Urothelium cell line (cell line): ENCODE measurements around the gene MYLK4.

Source experiments
- DNase-seq: peaks from one replicate; pipeline ENCODE4 v3.0.0; 2011; ENCODE audit warnings: low spot score, mixed read lengths
- FAIRE-seq: peaks from 2 replicates; lab custom pipeline; 2011; peaks lifted over from hg19 to GRCh38; lab: Jason Lieb, UNC

The MYLK4 gene

DNA sequence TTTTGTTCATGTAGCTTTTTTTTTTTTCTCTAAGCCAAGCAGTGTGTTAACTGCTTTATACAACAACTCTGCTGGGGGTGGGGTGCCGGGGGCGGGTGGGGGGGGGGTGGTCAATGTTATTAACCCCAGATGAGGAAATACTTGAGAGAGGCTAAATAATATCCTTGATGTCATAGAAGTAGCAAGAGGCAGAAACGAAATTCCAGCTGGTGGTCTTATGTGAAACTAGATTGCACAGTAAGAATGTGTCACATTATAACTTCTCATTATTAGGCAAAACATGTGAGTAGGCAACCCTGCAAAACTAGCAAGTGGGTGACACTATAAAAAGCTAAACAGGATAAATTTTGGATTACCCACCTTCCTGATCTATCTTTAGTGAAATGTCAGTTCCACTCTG lies 12.8 kb downstream of the MYLK4 start:
- FAIRE-seq (no peak), DNase-seq (no peak)

DNA sequence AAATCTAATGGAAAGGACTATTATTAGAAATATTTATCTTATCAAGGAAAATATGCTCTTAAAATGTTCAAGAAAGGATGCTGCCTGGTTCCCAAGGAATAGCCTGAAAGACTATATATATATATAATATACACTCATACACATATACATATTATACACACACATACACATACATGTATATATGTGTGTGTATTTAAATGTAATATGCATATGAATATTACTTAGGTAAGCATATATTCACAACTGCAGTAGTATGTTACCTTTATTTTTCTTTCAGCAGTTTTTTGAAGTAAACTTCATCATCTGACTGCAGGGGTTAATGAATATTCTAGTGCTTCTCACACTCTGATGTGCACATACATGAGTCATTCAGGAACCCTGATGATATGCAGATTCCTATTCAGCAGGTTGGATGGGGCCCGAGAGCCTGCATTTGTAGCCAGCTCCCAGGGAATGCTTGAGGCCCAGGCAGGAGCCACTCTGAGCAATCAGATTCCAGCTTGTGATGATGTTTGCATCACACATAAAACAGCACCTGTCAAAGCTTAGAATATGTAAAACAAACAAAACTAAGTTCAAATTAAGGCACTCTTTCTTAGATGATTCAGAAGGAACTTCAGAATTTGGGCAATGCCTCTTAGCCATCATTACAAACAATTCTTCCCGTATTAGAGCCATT lies 16.1 kb downstream of the MYLK4 start:
- FAIRE-seq (no peak), DNase-seq (no peak)

DNA sequence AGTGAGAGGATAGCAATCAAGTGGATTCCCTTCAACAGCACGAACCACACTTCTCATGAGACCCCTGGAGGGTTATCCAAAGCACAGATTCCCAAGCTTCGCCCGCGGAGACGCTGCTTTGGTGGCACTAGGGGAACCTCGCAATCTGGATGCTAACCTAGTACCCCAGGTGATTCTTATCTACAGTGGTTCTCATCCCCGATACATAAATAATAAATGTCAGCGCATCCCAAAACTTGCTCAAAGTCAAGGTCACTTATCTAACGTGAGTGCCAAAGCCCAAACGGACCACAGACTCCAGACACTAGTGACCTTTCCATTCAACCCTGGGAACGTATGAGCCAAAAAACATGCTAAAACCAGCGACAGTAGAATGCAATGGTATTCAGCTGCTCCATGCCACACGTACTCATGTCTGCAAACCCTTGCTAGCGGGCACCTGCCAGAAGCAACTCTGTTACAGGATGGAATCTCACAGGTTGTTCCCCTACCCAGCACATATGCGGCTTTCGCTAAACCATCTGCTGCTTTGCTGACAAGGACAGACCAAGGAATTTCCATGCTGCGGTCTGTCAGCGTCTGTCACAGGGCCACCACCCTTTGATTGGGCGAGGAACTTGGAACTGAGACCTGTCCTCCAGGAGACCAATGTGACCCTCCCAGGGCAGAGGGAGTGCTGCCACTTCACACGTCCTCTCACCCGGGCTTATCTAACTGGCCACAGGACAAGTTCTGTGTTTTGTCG lies 16.8 kb downstream of the MYLK4 start:
- FAIRE-seq: no peak

GRCh38 chr6:2733324-2733723 lies 17.4 kb downstream of the MYLK4 start:
- no peak for FAIRE-seq
- DNase-seq: no peak

More for the DNA sequence above, 16.8 kb downstream of the MYLK4 start:
- DNase-seq: no peak

GRCh38 chr6:2732503-2733089 lies 18.1 kb downstream of the MYLK4 start:
- no peak for FAIRE-seq
- DNase-seq: no peak

DNA sequence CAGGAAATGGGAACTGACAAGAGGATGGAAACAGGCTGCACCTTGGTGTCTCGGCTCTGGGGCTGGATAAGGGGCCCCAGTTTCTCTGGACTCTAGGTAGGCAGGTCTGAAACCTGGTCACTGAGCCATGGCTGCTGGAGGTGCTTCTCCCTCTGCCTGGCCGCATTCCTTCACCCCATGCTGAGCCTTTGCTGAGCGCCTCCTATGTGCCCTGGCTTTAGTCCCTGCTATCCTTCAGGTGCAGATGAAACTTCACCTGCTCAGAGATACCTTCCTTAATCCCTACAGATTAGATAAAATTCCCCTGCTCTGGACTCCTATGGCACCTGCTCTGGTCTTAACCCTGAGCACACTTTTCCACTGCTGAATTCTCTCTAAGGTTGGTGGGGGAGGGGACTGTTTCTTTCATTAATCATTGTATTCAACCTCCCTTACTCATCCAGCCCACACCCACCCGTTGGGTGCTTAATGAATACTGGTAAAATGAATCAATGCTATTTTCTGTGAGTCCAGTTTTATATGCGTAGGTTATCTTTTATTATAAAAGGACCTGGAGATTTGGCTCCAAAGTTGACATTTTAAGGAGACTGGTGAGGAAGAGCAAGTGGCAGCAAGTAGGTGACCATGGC lies 19.3 kb downstream of the MYLK4 start:
- no peak for DNase-seq
- FAIRE-seq: no peak

GRCh38 chr6:2730353-2731107 lies 20.2 kb downstream of the MYLK4 start:
- FAIRE-seq (no peak), DNase-seq (no peak)

DNA sequence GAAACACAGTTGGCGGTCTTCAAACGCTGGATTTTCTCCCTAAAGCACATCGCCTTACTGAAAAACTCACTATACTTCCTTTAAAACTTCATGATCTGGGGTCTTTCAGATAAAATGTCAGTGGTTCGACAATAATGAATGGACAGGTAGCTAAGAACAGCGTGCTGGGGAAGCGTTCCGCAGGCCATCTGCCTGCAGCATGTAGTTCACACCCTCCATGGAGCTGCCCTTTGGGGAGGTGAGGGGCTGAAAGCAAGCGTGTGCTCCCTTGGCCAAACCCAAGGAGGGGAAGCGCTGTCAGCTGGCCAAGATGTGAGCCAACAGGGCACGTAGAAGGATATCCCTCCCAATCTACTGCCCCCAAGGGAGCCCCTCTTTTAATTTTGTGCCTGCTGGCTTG lies 20.8 kb downstream of the MYLK4 start:
- DNase-seq (no peak), FAIRE-seq (no peak)

DNA sequence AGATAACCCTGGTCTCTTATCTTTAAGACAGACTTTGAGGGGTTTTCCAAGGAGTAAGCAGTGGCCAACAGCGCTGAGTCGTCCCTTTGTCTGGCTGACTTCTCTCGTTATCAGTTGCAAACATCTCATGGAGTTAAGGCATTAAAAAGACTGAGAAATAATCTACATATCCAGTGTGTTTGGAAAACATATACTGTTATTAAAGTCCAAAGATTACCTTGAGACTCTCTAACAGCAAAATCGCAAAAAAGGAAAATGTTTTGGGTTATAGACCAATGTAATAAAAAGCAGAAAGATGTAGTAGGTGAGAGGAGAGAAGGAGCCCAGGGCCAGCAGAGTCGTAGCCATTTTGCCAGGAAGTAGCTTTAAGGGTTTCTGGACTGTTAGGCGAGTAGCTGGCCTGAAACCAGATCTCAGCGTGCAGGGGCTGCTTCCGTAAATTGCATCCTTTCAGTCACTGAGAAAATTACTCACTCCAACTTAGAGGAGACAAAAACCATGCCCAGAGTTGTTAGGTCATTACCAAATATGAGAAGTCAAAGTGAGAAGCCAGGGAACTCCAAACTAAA lies 24.6 kb downstream of the MYLK4 start:
- FAIRE-seq (no peak), DNase-seq (peak; percentile 14)

DNA sequence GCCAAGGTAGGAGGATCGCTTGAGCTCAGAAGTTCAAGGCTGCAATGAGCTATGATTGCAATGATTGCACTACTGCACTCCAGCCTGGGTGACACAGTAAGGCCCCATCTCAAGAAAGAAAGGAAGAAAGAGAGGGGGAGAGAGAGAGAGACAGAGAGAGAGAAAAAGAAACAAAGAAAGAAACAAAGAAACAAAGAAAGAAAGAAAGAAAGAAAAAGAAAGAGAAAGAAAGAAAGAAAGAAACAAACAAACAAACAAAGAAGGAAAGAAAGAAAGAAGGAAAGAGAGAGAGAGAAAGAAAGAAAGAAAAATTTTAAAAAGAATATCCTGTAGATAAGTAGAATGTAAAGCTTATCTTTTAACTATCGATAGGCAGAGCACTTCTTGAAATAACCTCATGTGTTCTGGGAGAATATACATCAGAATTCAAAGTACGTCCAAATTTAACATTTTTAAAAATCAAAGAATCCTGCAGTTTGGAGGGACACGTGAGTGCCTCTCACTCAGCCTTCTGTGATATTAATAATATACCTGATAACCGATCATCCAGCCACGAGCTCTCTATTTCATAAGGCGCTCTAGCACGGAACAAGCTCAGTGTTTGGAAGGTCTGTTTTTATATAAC lies 25.2 kb downstream of the MYLK4 start:
- no peak for FAIRE-seq
- DNase-seq: no peak

- no peak for DNase-seq
- FAIRE-seq: no peak
Measured at GRCh38 chr6:2721219-2721618, 29.5 kb downstream of the MYLK4 start.

DNA sequence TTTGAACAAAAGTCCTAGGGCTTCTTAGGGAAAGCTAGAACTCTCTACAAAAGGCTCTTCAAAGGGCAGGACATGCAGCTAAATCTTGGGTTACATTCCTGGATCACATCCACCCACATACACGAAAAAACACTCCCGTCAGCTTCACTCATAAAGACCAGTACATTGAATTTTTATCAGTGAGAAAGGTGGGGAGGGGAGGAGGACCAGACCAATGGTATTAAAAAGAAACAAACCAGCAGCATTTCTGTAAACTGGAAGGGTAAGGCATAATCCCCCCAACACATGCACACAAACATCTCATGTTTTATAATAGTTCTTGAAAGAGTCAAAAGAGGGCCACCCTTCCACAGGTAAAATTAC lies 31.6 kb downstream of the MYLK4 start:
- no peak for FAIRE-seq
- DNase-seq: no peak

- FAIRE-seq: no peak
- DNase-seq: no peak
Measured at GRCh38 chr6:2718334-2719092, 32.2 kb downstream of the MYLK4 start.

DNA sequence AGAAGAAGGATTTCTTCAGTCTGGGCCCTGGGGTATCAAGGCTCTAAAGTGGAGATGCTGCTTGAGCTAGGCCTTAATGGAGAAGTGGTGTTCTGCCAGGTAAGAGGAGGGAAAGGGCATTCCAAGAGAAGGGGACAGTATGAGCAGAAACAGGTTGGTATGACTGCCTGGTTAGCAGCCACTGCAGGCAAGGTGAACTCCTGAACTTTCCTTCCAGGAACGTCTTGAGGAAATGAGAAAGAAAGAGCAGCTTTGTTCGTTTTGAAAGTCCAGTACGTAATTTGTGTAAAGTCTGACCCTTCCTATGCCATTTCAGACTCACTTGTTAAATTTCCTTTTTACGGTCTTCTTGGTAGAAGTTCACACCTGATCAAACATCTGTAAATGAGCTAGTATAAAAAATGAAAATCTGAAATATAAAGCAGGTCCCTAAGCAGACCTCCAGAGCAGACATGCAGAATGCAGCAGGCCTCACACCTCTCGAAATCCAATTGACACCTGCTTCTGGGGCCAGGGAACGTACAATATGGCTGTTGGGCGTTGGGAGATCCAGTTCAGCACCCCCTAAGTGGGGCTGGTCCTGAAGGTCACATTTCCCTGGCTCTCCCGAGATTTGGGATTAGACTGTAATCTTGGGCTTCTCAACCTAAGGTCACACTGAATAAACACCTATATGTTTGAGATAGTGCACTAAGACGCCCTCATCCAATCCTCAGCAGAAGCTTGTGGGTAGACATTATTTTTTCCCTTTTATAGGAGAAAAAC lies 33.6 kb downstream of the MYLK4 start:
- FAIRE-seq (no peak), DNase-seq (no peak)

GRCh38 chr6:2715737-2716136 lies 35.0 kb downstream of the MYLK4 start:
- no peak for FAIRE-seq
- no peak for DNase-seq

DNA sequence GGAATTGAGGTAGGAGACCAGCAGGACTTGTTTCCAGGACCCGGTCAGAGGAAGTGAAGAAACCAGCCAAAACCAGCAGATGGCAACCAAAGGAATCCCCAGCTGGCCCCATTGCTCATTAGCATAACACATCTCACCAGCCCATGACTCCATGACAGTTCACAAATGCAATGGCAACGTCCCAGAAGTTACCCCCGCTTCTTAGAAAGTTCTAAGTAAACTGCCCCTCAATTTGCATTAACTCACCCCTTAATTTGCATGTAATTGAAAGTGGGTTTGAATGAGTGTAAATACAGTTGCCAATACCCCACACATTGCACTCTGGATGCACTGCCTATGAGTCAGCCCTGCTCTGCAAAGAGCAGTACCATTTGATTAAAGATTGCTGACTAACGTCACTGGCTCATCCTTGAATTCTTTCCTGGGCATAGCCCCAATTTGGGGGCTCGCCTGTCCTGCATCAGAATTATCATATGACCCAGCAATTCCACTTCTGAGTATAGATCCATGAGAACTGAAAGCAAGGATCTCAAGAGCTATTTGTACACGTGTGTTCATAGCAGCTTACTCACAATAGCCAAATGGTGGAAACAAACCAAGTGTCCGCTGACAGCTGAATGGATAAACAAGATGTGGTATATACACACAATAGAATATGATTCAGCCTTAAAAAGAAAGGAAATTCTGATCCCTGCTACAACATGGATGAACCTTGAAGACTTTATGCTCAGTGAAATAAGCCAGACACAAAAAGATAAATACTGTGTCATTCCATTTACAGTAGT lies 36.4 kb downstream of the MYLK4 start:
- DNase-seq (peak; percentile 23), FAIRE-seq (no peak)

GRCh38 chr6:2713473-2714110 lies 37.1 kb downstream of the MYLK4 start:
- DNase-seq (no peak), FAIRE-seq (no peak)

- FAIRE-seq: no peak
- DNase-seq: no peak
Measured at GRCh38 chr6:2712102-2712501, 38.6 kb downstream of the MYLK4 start.
